Measurements from ENCODE around the gene TP53BP2.
"Not testable (repeated sequence)": the region's sequence is repeated elsewhere in the genome, so short reads cannot be mapped to it uniquely, and the experiment has no call there.

GRCh38 chr1:223736638-223737037 lies 109.1 kb downstream of the TP53BP2 start:
- TF ChIP-seq, protein P1, sequence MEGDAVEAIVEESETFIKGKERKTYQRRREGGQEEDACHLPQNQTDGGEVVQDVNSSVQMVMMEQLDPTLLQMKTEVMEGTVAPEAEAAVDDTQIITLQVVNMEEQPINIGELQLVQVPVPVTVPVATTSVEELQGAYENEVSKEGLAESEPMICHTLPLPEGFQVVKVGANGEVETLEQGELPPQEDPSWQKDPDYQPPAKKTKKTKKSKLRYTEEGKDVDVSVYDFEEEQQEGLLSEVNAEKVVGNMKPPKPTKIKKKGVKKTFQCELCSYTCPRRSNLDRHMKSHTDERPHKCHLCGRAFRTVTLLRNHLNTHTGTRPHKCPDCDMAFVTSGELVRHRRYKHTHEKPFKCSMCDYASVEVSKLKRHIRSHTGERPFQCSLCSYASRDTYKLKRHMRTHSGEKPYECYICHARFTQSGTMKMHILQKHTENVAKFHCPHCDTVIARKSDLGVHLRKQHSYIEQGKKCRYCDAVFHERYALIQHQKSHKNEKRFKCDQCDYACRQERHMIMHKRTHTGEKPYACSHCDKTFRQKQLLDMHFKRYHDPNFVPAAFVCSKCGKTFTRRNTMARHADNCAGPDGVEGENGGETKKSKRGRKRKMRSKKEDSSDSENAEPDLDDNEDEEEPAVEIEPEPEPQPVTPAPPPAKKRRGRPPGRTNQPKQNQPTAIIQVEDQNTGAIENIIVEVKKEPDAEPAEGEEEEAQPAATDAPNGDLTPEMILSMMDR (IDR thresholded peaks at IDR 0.05) = not testable (repeated sequence)
- TF ChIP-seq POLR2A (IDR thresholded peaks at IDR 0.05) = not testable (repeated sequence)
